Measurements from ENCODE around the gene FYN. TPM values are rescaled to one million over a fixed set of nuclear protein-coding genes. Genes with fewer than 3 reads are reported as not detected.
"Not testable (repeated sequence)": the region's sequence is repeated elsewhere in the genome, so short reads cannot be mapped to it uniquely, and the experiment has no call there.

Gene FYN
- total and polyA plus RNA-seq, 2 donors from 2014 or later, result 34.5 to 52.4 TPM

DNA sequence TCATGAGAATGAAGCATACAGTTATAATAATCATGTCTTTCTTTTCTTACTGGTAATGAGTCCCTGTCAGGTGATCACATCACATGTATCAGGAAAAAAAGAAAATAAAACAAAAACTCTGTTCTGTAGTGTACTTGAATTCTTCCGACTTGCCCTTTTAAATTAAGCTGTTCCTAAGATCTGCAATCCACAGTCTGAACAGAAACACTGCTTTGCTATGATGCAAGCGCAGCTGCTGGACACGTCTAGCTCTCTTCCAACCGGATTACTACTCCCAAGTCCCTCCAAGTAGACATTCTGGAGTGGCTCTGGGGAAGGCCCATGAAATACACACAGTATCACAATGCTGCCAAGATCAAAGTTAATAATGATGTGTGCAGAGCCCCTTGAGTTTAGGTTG is 83.7 kb downstream of the FYN start:
- no peak overlapping the region for H3K27ac ChIP-seq (ENCODE audit: low read depth in 2 of 2, low read length in 2 of 2)
- no peak overlapping the region for H3K4me3 ChIP-seq (ENCODE audit: low read length in 3 of 3)
- no peak for FAIRE-seq
- no peak for TF ChIP-seq CTCF (IDR thresholded peaks at IDR 0.05; ENCODE audit: borderline replicate concordance, extremely low read depth, insufficient read depth)
- no peaks in the 10 kb centered on the region for H3K36me3 ChIP-seq (ENCODE audit: control insufficient read depth in 2 of 3, insufficient read depth in 3 of 3, low read length in 3 of 3)
- no peaks in the 10 kb centered on the region for H3K27me3 ChIP-seq (ENCODE audit: control insufficient read depth, insufficient read depth, low read length)
- H3K4me1 ChIP-seq (ENCODE audit: control insufficient read depth in 2 of 3, insufficient read depth in 2 of 3, low read depth in 1 of 3, low read length in 3 of 3), result peaks cover 0 to 5% (median 3%) of the 10 kb centered on the region in 3 donors
- intact Hi-C loops (cut with DNase I), result no loop called here
- H3K9me3 ChIP-seq (ENCODE audit: control insufficient read depth in 2 of 3, insufficient read depth in 1 of 3, low read length in 3 of 3), result no peaks in the 10 kb centered on the region
- no peak for DNase-seq
- no peak overlapping the region for H3K9ac ChIP-seq (ENCODE audit: low read length in 3 of 3)

DNA sequence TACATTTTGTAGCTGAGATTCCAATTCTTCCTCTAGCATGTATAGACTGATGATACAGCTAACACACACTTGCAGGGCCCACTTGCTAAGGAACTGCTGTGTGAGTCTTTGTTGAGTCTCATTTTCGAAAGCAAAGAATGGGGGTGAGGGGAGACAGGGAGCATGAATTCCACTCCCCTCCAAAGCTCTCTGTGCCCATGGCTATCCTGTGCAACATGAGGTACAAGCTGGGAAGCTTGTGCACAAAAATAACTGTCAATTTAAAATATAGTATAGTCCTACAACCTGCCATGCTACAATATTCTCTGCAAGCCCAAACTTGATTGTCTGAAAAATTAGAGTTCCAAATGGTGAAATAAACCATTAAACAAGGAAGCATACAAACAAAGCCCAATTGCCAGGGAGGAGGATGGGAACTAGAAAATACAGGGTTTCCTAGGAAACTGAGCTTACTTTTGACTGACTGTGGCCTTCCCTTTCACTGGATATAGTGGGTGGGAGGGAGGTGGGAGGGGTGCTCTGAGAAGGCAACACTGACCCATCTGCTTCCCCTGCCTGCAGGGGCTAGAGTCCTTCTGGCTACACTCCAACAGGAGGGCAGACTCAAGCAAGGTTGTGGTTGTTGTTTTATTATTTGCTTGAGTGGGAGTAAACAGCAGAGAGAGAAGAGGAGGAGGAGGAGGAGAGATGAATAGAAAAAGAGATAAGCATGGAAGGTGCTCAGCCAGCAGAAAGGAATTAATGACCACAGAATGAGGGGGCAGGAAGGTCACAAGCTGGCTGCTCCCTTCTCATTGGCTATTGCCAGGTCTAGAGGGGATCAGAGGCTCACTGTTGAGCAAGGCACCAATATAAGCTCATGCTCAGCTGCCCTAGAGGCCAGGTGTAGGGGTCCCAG is 84.6 kb downstream of the FYN start:
- Histone ChIP-seq H3K36me3 (ENCODE audit: control insufficient read depth in 2 of 3, insufficient read depth in 3 of 3, low read length in 3 of 3) (no peaks in the 10 kb centered on the region), H3K9me3 (ENCODE audit: control insufficient read depth in 2 of 3, insufficient read depth in 1 of 3, low read length in 3 of 3) (no peaks in the 10 kb centered on the region), H3K27me3 (ENCODE audit: control insufficient read depth, insufficient read depth, low read length) (no peaks in the 10 kb centered on the region), H3K9ac (ENCODE audit: low read length in 3 of 3) (no peak overlapping the region), H3K4me1 (ENCODE audit: control insufficient read depth in 2 of 3, insufficient read depth in 2 of 3, low read depth in 1 of 3, low read length in 3 of 3) (peaks cover 0 to 6% (median 5%) of the 10 kb centered on the region in 3 donors), H3K27ac (ENCODE audit: low read depth in 2 of 2, low read length in 2 of 2) (no peak overlapping the region), H3K4me3 (ENCODE audit: low read length in 3 of 3) (no peak overlapping the region)
- TF ChIP-seq CTCF (IDR thresholded peaks at IDR 0.05; ENCODE audit: borderline replicate concordance, extremely low read depth, insufficient read depth), result no peak
- FAIRE-seq (no peak), DNase-seq (peak in 4 of 5 donors; percentile 73 to 89 (median 82))
- intact Hi-C loops (cut with DNase I), result no loop called here

GRCh38 chr6:111786151-111786550 is 87.1 kb downstream of the FYN start:
- intact Hi-C loops (cut with DNase I); H3K36me3 ChIP-seq (ENCODE audit: control insufficient read depth in 2 of 3, insufficient read depth in 3 of 3, low read length in 3 of 3); H3K27ac ChIP-seq (ENCODE audit: low read depth in 2 of 2, low read length in 2 of 2); H3K9ac ChIP-seq (ENCODE audit: low read length in 3 of 3); H3K27me3 ChIP-seq (ENCODE audit: control insufficient read depth, insufficient read depth, low read length); H3K4me3 ChIP-seq (ENCODE audit: low read length in 3 of 3); H3K9me3 ChIP-seq (ENCODE audit: control insufficient read depth in 2 of 3, insufficient read depth in 1 of 3, low read length in 3 of 3); H3K4me1 ChIP-seq (ENCODE audit: control insufficient read depth in 2 of 3, insufficient read depth in 2 of 3, low read depth in 1 of 3, low read length in 3 of 3); FAIRE-seq; DNase-seq: not testable (repeated sequence)

DNA sequence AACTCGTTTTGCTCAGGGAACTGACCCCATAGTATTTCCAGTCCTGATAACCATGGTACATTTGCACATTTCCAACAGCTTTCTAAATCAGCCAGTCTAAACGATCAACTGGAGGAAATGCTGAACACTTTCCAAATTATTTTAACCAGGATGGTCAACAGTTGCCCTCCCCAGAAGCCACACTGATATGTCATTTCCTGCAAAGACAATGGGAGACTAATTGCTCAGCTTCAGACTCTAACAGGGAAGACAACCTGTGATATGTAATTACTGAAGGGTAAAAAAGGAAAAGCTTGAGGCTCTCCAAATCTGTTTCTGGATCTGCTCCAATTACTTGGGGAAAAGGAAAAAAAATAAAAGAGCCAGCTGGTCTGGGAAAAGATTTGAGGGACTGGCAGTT is 88.8 kb downstream of the FYN start:
- peak overlapping the region in 1 of 2 donors; percentile 8 for H3K27ac ChIP-seq (ENCODE audit: low read depth in 2 of 2, low read length in 2 of 2)
- no peak overlapping the region for H3K4me3 ChIP-seq (ENCODE audit: low read length in 3 of 3)
- H3K27me3 ChIP-seq (ENCODE audit: control insufficient read depth, insufficient read depth, low read length), result no peaks in the 10 kb centered on the region
- peak in 2 of 5 donors; percentile 37 to 65 for DNase-seq
- H3K36me3 ChIP-seq (ENCODE audit: control insufficient read depth in 2 of 3, insufficient read depth in 3 of 3, low read length in 3 of 3), result no peaks in the 10 kb centered on the region
- no peak for FAIRE-seq
- no peaks in the 10 kb centered on the region for H3K9me3 ChIP-seq (ENCODE audit: control insufficient read depth in 2 of 3, insufficient read depth in 1 of 3, low read length in 3 of 3)
- intact Hi-C loops (cut with DNase I), result no loop called here
- H3K9ac ChIP-seq (ENCODE audit: low read length in 3 of 3), result no peak overlapping the region
- no peak for TF ChIP-seq CTCF (IDR thresholded peaks at IDR 0.05; ENCODE audit: borderline replicate concordance, extremely low read depth, insufficient read depth)
- peaks cover 2 to 6% (median 5%) of the 10 kb centered on the region in 3 donors for H3K4me1 ChIP-seq (ENCODE audit: control insufficient read depth in 2 of 3, insufficient read depth in 2 of 3, low read depth in 1 of 3, low read length in 3 of 3)
